PC-3 (cell line): ENCODE results near the gene NTM. TPM values are rescaled to one million over a fixed set of nuclear protein-coding genes. Genes with fewer than 3 reads are reported as not detected.

Source experiments
- ATAC-seq: fragments of 200-7000 bp; cut with Tn5 transposase; 2 replicates; pipeline ENCODE4 v1.9.1; 2020; ENCODE audit warnings: mild to moderate bottlenecking, moderate library complexity
- BruUV-seq: library from RNA; stranded (reverse); fragments of 400-500 nt; replicated peaks from 2 replicates; lab custom pipeline; 2021; lab: Mats Ljungman, UMichigan
- CTCF ChIA-PET: fragments of 300-600 bp; sonication (Branson Sonifier 250); formaldehyde crosslinking; loops from one replicate; lab custom pipeline; 2022; ENCODE audit warnings: antibody characterized with exemption; lab: Charles Lee
- POLR2A ChIA-PET: fragments of 300-600 bp; sonication (Branson Sonifier 250); formaldehyde crosslinking; loops from one replicate; lab custom pipeline; 2022; ENCODE audit warnings: antibody characterized with exemption; ENCODE audit not compliant: unreplicated experiment; lab: Charles Lee
- DNase-seq: peaks from one replicate; pipeline ENCODE4 v3.0.0-alpha.2; 2015
- H2AFZ ChIP-seq: fragments of 300-600 bp; sonication (generic); 2 replicates; pipeline ENCODE4 v1.6.0; 2016; ENCODE audit warnings: antibody characterized with exemption, low read length
- H3F3A ChIP-seq: fragments of 300-600 bp; sonication (generic); one replicate; pipeline ENCODE4 v1.6.0; 2017; ENCODE audit warnings: antibody characterized with exemption, low read length, control low read depth, mild to moderate bottlenecking; ENCODE audit not compliant: unreplicated experiment
- H3K27ac ChIP-seq: fragments of 300-600 bp; sonication (generic); 2 replicates; pipeline ENCODE4 v1.5.1; 2016; ENCODE audit warnings: mild to moderate bottlenecking, low read length
- H3K27me3 ChIP-seq: fragments of 300-600 bp; sonication (generic); 2 replicates; pipeline ENCODE4 v1.6.1; 2016; ENCODE audit warnings: low read length, mixed read lengths
- H3K36me3 ChIP-seq: fragments of 300-600 bp; sonication (generic); 2 replicates; pipeline ENCODE4 v1.6.1; 2016; ENCODE audit warnings: low read depth, mixed run types, low read length, mixed read lengths
- H3K4me1 ChIP-seq: fragments of 300-600 bp; sonication (generic); 2 replicates; pipeline ENCODE4 v1.5.1; 2016; ENCODE audit warnings: low read length; ENCODE audit not compliant: insufficient read depth
- H3K4me2 ChIP-seq: fragments of 300-600 bp; sonication (generic); 2 replicates; pipeline ENCODE4 v1.6.0; 2016; ENCODE audit warnings: low read length
- H3K4me3 ChIP-seq: fragments of 300-600 bp; sonication (generic); 2 replicates; pipeline ENCODE4 v1.5.1; 2016; ENCODE audit warnings: mild to moderate bottlenecking, low read length, mixed read lengths
- H3K79me2 ChIP-seq: fragments of 300-600 bp; sonication (generic); 2 replicates; pipeline ENCODE4 v1.6.1; 2017; ENCODE audit warnings: low read length, mixed read lengths
- H3K9ac ChIP-seq: fragments of 300-600 bp; sonication (generic); 2 replicates; pipeline ENCODE4 v1.6.0; 2016; ENCODE audit warnings: mild to moderate bottlenecking, low read length
- H3K9me2 ChIP-seq: fragments of 300-600 bp; sonication (generic); replicated peaks from 2 replicates; pipeline ENCODE4 v1.6.1; 2016; ENCODE audit warnings: mixed run types, low read length, mixed read lengths
- H3K9me3 ChIP-seq: fragments of 300-600 bp; sonication (generic); 2 replicates; pipeline ENCODE4 v1.6.1; 2016; ENCODE audit warnings: low read length, mixed read lengths
- H4K20me1 ChIP-seq: fragments of 300-600 bp; sonication (generic); 2 replicates; pipeline ENCODE4 v1.6.1; 2016; ENCODE audit warnings: low read length, mixed read lengths
- EZH2 ChIP-seq: fragments of 300-600 bp; sonication (generic); IDR thresholded peaks from one replicate; pipeline ENCODE4 v1.6.1; 2017; ENCODE audit warnings: antibody characterized with exemption, mild to moderate bottlenecking, low read length; ENCODE audit not compliant: unreplicated experiment
- EZH2phosphoT487 ChIP-seq: fragments of 300-600 bp; sonication (generic); IDR thresholded peaks from 2 replicates; pipeline ENCODE4 v1.6.1; 2018; ENCODE audit warnings: mild to moderate bottlenecking, antibody characterized with exemption, low read length, borderline replicate concordance
- intact Hi-C: fragments of 100-400 bp; cut with micrococcal nuclease; formaldehyde crosslinking; loops from 2 replicates; pipeline ENCODE4 v1.9.0; 2023
- total RNA-seq: library from RNA; depleted of rRNA; stranded (reverse); fragments of >200 nt; gene quantifications from 2 replicates; pipeline ENCODE4 v1.2.3, GENCODE V29; 2014
- TF ChIP-seq, protein P1 (sequence below): fragments of 300-600 bp; sonication (generic); conservative IDR thresholded peaks from 2 replicates; pipeline ENCODE4 v1.5.1; 2017; ENCODE audit warnings: antibody characterized with exemption, low read depth, mild to moderate bottlenecking, low read length

Gene NTM
- total RNA-seq, 1 experiment from 2014 or later = not detected

DNA sequence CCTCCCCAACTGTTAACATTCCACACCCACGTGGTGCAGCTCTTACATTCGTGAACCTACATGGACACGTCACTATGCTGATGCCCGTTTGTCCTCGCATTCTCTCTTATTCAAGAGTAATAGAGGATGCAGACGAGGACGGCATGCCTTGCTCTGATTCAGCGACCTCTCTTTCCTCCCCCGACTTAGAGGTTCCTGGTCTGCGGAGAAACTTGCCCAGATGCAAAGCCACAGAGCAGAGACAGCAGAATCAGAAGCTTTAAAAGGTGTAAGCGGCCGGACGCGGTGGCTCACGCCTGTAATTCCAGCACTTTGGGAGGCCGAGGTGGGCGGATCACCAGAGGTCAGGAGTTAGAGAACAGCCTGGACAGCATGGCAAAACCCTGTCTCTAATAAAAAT is 288.0 kb downstream of the NTM start:
- ATAC-seq (no peak), DNase-seq (no peak)
- Histone ChIP-seq H2AFZ (no peak overlapping the region), H3K27me3 (peaks cover 97% of the 10 kb centered on the region), H3K9ac (no peak overlapping the region), H3K4me1 (no peaks in the 10 kb centered on the region), H3F3A (no peaks in the 10 kb centered on the region), H3K9me2 (no peaks in the 10 kb centered on the region), H3K79me2 (no peaks in the 10 kb centered on the region), H3K4me3 (no peak overlapping the region), H3K9me3 (no peaks in the 10 kb centered on the region), H3K4me2 (no peak overlapping the region), H3K36me3 (no peaks in the 10 kb centered on the region), H3K27ac (no peak overlapping the region), H4K20me1 (no peaks in the 10 kb centered on the region)
- TF ChIP-seq EZH2 (no peak), EZH2phosphoT487 (no peak)
- TF ChIP-seq, protein P1, sequence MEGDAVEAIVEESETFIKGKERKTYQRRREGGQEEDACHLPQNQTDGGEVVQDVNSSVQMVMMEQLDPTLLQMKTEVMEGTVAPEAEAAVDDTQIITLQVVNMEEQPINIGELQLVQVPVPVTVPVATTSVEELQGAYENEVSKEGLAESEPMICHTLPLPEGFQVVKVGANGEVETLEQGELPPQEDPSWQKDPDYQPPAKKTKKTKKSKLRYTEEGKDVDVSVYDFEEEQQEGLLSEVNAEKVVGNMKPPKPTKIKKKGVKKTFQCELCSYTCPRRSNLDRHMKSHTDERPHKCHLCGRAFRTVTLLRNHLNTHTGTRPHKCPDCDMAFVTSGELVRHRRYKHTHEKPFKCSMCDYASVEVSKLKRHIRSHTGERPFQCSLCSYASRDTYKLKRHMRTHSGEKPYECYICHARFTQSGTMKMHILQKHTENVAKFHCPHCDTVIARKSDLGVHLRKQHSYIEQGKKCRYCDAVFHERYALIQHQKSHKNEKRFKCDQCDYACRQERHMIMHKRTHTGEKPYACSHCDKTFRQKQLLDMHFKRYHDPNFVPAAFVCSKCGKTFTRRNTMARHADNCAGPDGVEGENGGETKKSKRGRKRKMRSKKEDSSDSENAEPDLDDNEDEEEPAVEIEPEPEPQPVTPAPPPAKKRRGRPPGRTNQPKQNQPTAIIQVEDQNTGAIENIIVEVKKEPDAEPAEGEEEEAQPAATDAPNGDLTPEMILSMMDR = no peak
- ChIA-PET POLR2A (no interaction called here), CTCF (no interaction called here)
- intact Hi-C loops = no loop called here
- no TSS peak for BruUV-seq

GRCh38 chr11:131658952-131659351 is 288.5 kb downstream of the NTM start:
- Histone ChIP-seq H3K79me2 (no peaks in the 10 kb centered on the region), H3K4me1 (no peaks in the 10 kb centered on the region), H3K9ac (no peak overlapping the region), H4K20me1 (no peaks in the 10 kb centered on the region), H3K36me3 (no peaks in the 10 kb centered on the region), H3K27me3 (peaks cover 97% of the 10 kb centered on the region), H3K9me2 (no peaks in the 10 kb centered on the region), H3K9me3 (no peaks in the 10 kb centered on the region), H3F3A (no peaks in the 10 kb centered on the region), H3K27ac (no peak overlapping the region), H3K4me3 (no peak overlapping the region), H2AFZ (no peak overlapping the region), H3K4me2 (no peak overlapping the region)
- CTCF ChIA-PET = no interaction called here
- no peak for DNase-seq
- POLR2A ChIA-PET = no interaction called here
- intact Hi-C loops = no loop called here
- no peak for ATAC-seq
- no TSS peak for BruUV-seq
- TF ChIP-seq EZH2 (no peak), EZH2phosphoT487 (no peak)
- TF ChIP-seq, protein P1 = no peak

DNA sequence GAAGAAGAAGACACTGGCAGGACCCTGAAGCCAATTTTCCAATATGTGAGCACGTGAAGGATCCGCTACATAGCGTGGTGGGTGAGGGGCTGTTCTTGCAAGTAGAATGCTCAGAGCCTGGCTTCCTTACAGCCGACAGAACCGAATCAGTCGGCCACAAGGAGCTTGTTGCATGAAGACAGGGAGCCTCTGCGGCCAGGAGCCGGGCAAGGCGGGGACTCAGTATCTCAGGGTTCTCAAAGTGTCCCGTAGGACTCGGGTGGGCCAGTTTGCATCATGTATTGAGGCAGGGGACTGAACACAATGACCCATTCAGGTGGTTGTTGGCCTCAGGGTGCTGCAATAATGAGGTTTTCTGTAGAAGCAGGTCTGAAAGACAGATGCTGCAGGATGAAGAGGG is 289.5 kb downstream of the NTM start:
- no peak overlapping the region for H3K4me2 ChIP-seq
- no peak for TF ChIP-seq EZH2phosphoT487
- no peak for TF ChIP-seq EZH2
- TF ChIP-seq, protein P1 = no peak
- no peaks in the 10 kb centered on the region for H3K79me2 ChIP-seq
- no peaks in the 10 kb centered on the region for H3K36me3 ChIP-seq
- H3K4me1 ChIP-seq = no peaks in the 10 kb centered on the region
- DNase-seq (no peak), ATAC-seq (no peak)
- no TSS peak for BruUV-seq
- H3K9ac ChIP-seq = no peak overlapping the region
- no peaks in the 10 kb centered on the region for H3F3A ChIP-seq
- no peak overlapping the region for H3K4me3 ChIP-seq
- H3K27ac ChIP-seq = no peak overlapping the region
- ChIA-PET CTCF (interaction anchor here (0.5 kb wide), 1 partner anchor 26 kb away, joined by 4 read pairs; no protein-coding TSS in a partner anchor), POLR2A (no interaction called here)
- H2AFZ ChIP-seq = no peak overlapping the region
- H4K20me1 ChIP-seq = no peaks in the 10 kb centered on the region
- H3K9me3 ChIP-seq = no peaks in the 10 kb centered on the region
- intact Hi-C loops = no loop called here
- H3K27me3 ChIP-seq = peaks cover 91% of the 10 kb centered on the region
- H3K9me2 ChIP-seq = no peaks in the 10 kb centered on the region
